Frontal cortex (tissue), 4 donors: ENCODE measurements around the gene IMPA2. TPM values are rescaled to one million over a fixed set of nuclear protein-coding genes. Genes with fewer than 3 reads are reported as not detected.
"Not testable (repeated sequence)": the region's sequence is repeated elsewhere in the genome, so short reads cannot be mapped to it uniquely, and the experiment has no call there.

ENCODE experiments used
- DNase-seq, 2 donors: peaks; one replicate each; pipeline ENCODE4 v3.0.0; 2012; ENCODE audit warnings: low spot score in 2 of 2
- FAIRE-seq: peaks from 2 replicates; lab custom pipeline; 2012; peaks lifted over from hg19 to GRCh38; lab: Jason Lieb, UNC
- total RNA-seq: library from RNA; depleted of rRNA; stranded (reverse); fragments of >200 nt; gene quantifications from one replicate; pipeline ENCODE4 v1.2.3, GENCODE V29; 2014
- donor health status: control.
- donor health status: control.
- donor health status: control.

The IMPA2 gene
- 2.9 TPM for total RNA-seq

GRCh38 chr18:11981192-11981542 lies at the start of gene IMPA2:
TSS of gene IMPA2 (plus strand) at chr18:11981507. CDS start at chr18:11981670, 163 bp downstream.
- no peak for FAIRE-seq

GRCh38 chr18:11932393-11932792 lies 48.9 kb upstream of the IMPA2 start:
- FAIRE-seq (no peak), DNase-seq (no peak)

More at GRCh38 chr18:11981192-11981542, at the start of gene IMPA2:
- peak; percentile 91 to 92 for DNase-seq

DNA sequence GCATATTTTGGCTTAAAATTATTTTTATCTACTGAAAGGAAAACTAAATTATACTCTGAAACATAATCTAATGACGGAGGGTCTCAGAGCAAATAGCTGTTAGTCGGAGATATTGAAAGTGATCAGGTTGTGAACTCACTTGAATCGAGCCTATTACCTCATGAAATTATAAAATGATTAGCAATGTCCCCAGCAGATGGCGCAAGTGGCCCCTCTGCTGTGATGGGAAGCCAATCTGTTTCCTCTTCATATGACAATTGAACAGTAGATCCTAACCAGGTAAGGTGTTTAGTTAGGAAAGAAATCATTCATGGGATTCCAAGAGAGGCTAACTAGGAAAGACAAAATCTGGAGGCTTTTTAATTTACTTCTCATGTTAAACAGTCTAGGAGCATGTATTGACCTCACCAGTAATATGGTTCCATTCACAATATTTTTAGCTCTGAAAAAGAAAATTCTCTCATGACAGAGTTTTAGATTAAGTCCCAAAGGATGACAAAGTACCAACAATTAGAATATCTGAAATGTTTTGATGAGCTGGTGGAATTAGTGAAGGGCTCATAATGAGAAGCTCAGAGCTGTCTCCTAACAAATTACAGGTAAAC lies 43.3 kb upstream of the IMPA2 start:
- FAIRE-seq: peak; percentile 49
- peak; percentile 55 to 75 for DNase-seq

DNA sequence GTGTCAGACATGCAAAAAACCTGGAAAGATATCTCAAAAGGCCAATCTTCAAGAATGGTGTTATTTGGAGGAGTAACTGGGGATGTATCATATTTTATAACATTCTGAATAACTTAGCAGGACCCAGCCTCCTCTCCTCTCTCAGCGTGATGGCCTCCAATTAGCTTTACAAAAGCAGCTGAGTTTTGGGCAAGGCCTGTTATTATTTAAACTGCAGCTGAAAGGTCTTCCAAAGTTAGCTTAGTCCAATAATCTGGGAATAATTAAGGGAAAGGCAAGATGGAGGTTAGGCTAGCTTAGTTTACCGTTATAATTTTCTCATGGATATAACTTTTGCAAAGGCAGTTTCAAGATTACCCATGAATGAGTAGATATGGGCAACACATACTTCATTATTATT lies 40.4 kb upstream of the IMPA2 start:
- no peak for FAIRE-seq
- DNase-seq: no peak

DNA sequence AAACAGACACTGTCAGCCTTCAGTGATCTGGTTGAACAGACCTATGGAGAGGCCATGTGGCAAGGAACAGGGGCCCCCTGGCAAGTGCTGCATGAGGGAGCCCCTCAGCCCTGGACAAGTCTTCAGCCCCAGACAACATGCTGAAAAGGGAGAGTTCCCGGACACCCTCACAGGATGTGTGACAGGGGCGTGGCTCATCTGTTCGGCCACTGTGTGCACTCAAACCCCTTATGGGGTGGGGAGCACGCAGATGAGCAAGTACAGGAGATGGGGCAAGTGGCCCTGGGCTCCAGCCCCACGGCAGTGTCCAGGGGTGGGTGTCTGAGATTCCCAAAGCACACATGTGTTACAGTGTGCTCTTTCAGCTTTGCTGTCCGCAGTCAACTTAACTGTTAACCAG lies 37.8 kb upstream of the IMPA2 start:
- FAIRE-seq (no peak), DNase-seq (no peak)

GRCh38 chr18:11944252-11944651 lies 37.1 kb upstream of the IMPA2 start:
- no peak for FAIRE-seq
- DNase-seq: no peak

- FAIRE-seq (no peak), DNase-seq (no peak)
Measured at GRCh38 chr18:11944786-11945185, 36.5 kb upstream of the IMPA2 start.

DNA sequence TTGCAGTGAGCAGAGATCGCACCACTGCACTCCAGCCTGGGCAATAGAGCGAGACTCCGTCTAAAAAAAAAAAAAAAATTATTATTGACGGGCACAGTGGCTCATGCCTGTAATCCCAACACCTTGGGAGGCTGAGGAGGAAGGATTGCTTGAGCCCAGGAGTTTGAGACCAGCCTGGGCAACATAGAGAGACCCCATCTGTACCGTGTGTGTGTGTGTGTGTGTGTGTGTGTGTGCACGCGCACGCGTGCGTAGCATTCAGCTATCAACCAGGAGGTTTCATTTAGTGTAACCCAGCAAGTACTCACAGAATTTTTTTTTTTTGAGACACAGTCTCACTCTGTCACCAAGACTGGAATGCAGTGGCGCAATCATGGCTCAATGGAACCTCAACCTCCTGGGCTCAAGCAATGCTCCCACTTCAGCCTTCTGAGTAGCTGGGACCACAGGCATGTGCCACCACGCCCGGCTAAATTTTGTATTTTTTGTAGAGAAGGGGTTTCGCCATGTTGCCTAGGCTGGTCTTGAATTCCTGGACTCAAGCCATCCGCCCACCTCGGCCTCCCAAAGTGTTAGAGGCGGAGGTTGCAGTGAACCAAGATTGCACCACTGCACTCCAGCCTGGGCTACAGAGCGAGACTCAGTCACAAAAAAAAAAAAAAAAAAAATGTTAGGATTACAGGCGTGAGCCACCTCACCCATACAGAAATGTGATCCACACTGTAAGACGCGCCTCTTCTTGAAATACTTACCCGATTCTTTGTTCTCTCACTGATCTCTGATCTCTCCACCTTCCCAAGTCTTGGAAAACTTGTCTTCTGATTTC lies 35.3 kb upstream of the IMPA2 start:
- DNase-seq, FAIRE-seq: not testable (repeated sequence)

- FAIRE-seq (no peak), DNase-seq (no peak)
Measured at GRCh38 chr18:11946756-11947155, 34.6 kb upstream of the IMPA2 start.

DNA sequence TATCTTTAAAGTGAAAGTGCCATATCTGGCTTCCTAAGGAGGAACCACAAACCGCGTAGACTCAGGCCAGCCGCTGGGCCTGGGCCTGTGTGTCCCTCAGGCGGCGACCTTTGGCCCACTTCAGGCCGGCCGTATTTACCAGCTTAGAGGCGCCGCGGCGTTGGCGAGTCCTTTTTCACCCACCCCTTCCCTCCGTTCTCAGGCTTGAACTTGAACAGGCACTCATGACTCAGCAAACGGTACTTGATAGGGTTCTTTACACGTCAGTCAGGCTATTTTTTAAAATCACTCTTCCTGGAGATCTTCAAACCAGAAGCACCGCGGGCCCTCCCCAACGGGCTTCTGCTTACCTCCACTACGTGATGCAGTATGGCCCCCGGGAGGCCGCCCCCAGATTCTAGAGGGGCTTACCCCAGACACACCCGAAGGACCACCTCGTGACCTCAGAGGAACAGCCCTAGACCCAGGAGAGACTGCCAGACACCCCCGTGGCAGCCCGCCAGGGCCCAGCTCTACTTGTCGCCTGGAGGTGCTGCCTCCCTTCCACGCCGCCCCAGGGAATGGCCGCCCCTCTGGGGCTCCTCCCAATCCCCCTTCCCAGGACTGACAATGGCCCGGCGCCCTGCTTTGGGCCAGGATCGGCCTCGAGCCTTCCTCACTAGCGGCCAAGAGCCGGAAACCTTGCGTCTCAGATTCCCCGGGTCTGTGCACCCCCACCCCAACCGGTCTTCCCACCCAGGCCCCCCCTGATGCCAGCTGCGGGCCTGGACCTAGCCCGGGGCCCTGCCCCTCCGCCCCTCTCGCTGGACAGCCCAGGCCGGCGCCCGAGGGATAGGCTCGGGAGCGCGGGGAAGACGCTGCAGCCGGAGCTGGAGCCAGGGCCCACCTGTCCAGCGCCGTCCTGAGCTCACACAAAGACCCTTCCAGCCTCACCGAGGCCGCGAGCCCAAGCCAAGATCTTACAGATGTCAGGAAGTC lies 33.8 kb upstream of the IMPA2 start:
- DNase-seq: peak; percentile 54 to 72
- no peak for FAIRE-seq

DNA sequence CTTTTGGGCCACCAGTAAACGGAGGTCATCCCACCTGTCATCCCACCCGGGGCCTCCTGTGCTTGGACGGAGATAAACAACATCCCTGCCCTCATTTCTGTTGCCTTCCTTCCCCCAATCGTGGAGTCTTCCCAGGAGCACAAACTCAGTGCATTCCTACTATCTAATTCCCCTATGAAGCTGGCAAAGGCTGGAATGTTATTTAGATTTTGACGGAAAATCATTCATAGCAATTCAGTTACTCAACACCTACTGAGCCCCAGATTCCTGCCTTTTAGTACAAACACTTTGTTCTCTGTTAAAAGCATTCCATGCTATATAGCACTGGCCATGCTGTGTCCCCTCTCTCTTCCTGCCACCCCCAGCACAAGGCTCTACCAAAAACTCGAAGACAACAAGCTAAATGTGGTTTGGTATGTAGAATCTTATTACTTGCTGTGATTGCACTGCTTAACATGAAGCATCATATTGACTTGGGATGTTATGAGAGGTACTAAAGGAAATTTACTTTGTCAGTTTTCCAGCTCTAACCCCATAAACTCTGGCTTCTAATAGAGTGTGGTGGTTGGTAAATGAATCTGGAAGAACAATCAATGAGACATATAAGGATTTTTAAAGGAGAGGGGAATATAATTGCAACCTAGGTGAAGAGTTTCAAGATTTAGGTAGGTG lies 32.3 kb upstream of the IMPA2 start:
- DNase-seq: no peak
- FAIRE-seq: no peak

DNA sequence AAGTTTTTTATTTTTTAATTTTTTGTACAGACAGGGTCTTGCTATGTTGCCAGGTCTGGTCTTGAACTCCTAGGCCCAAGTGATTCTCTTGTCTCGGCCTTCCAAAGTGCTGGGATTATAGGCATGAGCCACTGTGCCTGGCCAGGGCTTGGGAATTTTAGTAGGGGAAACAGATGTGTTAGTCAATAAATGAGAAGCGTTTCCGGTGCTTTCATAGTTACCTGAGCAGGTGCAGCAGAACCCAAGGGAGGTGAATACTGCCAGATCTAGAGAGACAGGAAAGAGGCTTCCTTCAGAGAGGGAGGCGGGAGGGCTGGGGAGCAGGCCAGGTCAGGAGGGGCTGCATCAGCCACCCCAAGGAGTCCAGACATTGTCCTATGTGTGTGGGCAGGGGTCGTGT lies 30.5 kb upstream of the IMPA2 start:
- FAIRE-seq (no peak), DNase-seq (no peak)

GRCh38 chr18:11951390-11951851 lies 29.9 kb upstream of the IMPA2 start:
- DNase-seq: no peak
- FAIRE-seq: no peak

DNA sequence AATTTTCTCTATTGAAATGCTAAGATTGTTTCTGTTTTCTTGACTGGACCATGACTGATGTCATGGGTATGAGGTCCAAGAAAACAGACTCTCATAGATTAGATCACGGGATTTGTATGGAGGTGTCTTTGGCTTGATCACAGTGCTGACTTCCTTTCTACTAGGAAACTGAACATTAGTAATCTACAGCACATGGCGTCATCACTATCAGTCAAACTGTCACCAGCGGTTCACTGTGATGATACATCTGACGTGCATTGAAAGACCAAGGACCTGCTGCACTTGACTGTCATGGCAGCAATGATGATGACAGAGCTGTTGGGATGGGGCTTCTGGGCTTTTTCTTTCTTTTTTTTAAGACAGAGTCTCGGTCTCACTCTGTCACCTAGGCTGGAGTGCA lies 28.2 kb upstream of the IMPA2 start:
- DNase-seq: no peak
- no peak for FAIRE-seq

GRCh38 chr18:11955239-11956029 lies 25.9 kb upstream of the IMPA2 start:
- DNase-seq (peak in 1 of 2 donors; percentile 45), FAIRE-seq (no peak)

DNA sequence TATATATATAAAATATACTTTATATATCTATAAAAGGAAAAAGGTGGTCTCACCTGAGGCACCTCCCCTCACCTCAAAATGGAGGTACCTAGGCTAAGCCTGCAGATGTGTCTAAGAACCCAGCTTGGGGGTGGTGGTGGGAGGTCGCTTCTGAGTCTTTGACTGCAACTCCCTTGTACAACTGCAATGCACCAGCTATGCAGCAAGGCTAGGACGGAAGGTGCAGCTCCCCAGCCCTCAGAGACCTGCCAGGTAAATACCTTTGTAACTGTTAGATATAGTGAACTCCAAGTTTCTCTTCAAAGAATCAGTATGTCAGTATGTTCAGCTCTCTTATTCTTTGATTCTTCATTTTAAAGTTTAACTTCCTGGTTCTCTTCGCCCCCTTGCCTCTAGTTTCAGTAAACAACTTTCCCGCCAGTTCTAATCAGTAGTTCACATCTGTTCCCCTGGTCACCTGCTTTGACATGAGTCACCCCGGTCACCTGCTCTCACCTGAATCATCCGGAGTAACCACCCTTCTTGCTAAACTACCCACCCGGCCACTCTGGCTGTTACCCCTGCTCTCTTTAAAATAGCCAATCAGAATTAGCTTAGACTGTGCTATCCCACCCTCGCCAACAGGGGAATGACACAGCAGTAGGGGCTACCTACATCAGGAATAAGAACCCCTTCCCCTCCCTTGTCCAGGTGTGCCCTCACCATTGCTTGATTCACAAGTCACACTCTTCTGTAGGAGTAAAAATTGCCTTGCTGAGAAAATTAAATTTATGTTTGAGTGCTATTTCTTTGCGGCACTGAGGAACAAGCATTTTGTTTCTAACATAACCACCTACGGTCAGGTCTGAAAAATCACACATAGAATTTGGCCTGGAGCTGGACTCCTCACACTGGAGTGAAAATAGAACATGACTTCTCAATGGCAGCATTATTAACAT lies 24.7 kb upstream of the IMPA2 start:
- FAIRE-seq (no peak), DNase-seq (no peak)

GRCh38 chr18:11957636-11958035 lies 23.7 kb upstream of the IMPA2 start:
- FAIRE-seq: no peak
- DNase-seq: no peak

DNA sequence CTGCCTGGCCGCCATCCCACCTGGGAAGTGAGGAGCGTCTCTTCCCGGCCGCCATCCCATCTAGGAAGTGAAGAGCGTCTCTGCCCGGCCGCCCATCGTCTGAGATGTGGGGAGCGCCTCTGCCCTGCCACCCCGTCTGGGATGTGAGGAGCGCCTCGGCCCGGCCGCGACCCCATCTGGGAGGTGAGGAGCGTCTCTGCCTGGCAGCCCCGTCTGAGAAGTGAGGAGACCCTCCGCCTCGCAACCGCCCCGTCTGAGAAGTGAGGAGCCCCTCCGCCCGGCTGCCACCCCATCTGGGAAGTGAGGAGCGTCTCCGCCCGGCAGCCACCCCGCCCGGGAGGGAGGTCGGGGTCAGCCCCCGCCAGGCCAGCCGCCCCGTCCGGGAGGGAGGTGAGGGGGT lies 21.7 kb upstream of the IMPA2 start:
- not testable (repeated sequence) for FAIRE-seq

More for the DNA sequence above, 21.7 kb upstream of the IMPA2 start:
- not testable (repeated sequence) for DNase-seq
